GM19467 (cell line): ENCODE data around the gene RSPO3.
A peak's percentile ranks its signal among the peaks of the same experiment; 100 is the strongest.
"Not testable (repeated sequence)": the region's sequence is repeated elsewhere in the genome, so short reads cannot be mapped to it uniquely, and the experiment has no call there.

Experiments used
- ATAC-seq: cut with Tn5 transposase; IDR thresholded peaks from one replicate; pipeline ENCODE4 v1.9.1; 2021; ENCODE audit warnings: mild to moderate bottlenecking, moderate library complexity; ENCODE audit not compliant: unreplicated experiment

The RSPO3 gene

GRCh38 chr6:127118298-127119101 lies at the start of gene RSPO3:
Gene RSPO3, plus strand, starts transcription at chr6:127118671. Its CDS starts 522 bp downstream, at chr6:127119193.
- peak; percentile 20 for ATAC-seq

GRCh38 chr6:127069659-127070279 lies 48.7 kb upstream of the RSPO3 start:
- peak; percentile 64 for ATAC-seq

GRCh38 chr6:127073222-127073621 lies 45.2 kb upstream of the RSPO3 start:
- ATAC-seq = peak; percentile 81

GRCh38 chr6:127076466-127076865 lies 42.0 kb upstream of the RSPO3 start:
- no peak for ATAC-seq

- no peak for ATAC-seq
Measured at GRCh38 chr6:127077886-127078285, 40.6 kb upstream of the RSPO3 start.

- no peak for ATAC-seq
Measured at GRCh38 chr6:127078669-127079068, 39.8 kb upstream of the RSPO3 start.

- ATAC-seq = no peak
Measured at GRCh38 chr6:127079681-127080080, 38.8 kb upstream of the RSPO3 start.

- no peak for ATAC-seq
Measured at GRCh38 chr6:127080081-127080480, 38.4 kb upstream of the RSPO3 start.

GRCh38 chr6:127083231-127083962 lies 35.1 kb upstream of the RSPO3 start:
- ATAC-seq = no peak

GRCh38 chr6:127083963-127084310 lies 34.5 kb upstream of the RSPO3 start:
- ATAC-seq = no peak

- ATAC-seq = no peak
Measured at GRCh38 chr6:127085181-127085580, 33.3 kb upstream of the RSPO3 start.

- no peak for ATAC-seq
Measured at GRCh38 chr6:127090051-127090450, 28.4 kb upstream of the RSPO3 start.

- no peak for ATAC-seq
Measured at GRCh38 chr6:127092466-127092865, 26.0 kb upstream of the RSPO3 start.

GRCh38 chr6:127094791-127095190 lies 23.7 kb upstream of the RSPO3 start:
- ATAC-seq = no peak

- no peak for ATAC-seq
Measured at GRCh38 chr6:127096167-127096566, 22.3 kb upstream of the RSPO3 start.

GRCh38 chr6:127097442-127097841 lies 21.0 kb upstream of the RSPO3 start:
- not testable (repeated sequence) for ATAC-seq

GRCh38 chr6:127100510-127101140 lies 17.8 kb upstream of the RSPO3 start:
- ATAC-seq = no peak

GRCh38 chr6:127102299-127102698 lies 16.2 kb upstream of the RSPO3 start:
- no peak for ATAC-seq

- ATAC-seq = no peak
Measured at GRCh38 chr6:127102859-127103258, 15.6 kb upstream of the RSPO3 start.

- ATAC-seq = no peak
Measured at GRCh38 chr6:127103482-127103881, 15.0 kb upstream of the RSPO3 start.

- no peak for ATAC-seq
Measured at GRCh38 chr6:127107916-127108315, 10.6 kb upstream of the RSPO3 start.
